ENCODE data around the gene SPAG9.

The SPAG9 gene

DNA sequence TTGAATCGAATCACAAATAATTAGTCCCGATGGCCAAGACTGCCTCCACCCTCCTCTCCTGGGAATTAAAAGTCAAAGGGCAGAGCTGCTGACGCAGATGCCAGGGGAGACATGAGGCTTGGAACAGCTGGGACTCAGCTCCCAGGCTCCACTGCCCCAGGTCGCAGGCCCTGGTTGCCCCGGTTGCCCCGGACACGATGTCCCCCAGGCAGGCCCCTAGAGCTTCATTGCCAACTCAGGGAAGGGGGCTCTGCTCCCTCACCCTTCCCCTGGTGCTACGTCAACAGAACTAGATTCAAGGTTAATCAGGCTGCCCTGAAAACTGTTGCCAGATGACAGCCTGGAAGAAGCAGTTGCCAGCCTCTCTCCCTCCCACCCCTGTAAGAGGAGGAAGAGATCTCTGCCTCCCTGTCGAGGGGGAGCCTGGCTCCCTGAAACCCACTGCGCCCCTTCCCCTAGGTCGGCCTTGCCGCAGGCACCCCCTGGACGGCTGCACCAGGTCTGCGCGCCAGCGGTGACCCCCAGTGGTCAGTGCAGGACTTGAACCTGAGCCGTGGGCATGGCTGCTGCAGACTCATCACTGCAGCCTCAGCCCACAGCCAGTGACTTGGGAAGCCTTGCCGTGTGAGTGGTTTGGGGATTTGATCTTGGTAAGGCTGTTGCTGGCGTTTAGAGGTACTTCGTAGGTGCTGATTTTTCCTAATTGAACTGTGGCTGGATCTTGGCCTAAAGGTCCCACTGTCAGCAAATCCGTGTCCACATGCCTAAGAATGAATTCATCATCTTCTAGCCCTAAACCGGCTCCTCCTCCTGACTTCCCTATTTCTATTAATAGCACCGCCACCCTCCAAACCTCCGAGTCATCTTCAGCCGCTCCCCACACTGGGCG, 170.4 kb downstream of the SPAG9 start:
- Histone ChIP-seq H3K36me3 (ENCODE audit: insufficient read depth, low read length) (no peaks in the 10 kb centered on the region), H3K9ac (ENCODE audit: insufficient read length) (no peak overlapping the region), H3K27ac (no peak overlapping the region), H3K9me3 (ENCODE audit: low read depth, low read length) (no peaks in the 10 kb centered on the region), H3K4me3 (no peak overlapping the region)
- DNase-seq (ENCODE audit: low read depth, low spot score) = no peak
- TF ChIP-seq FOXP2 (optimal IDR thresholded peaks at IDR 0.05; ENCODE audit: control extremely low read depth, extremely low read length, insufficient read depth) (no peak), POLR2AphosphoS5 (IDR thresholded peaks at IDR 0.05; ENCODE audit: borderline replicate concordance, low read depth, low read length) (no peak), EZH2 (IDR thresholded peaks at IDR 0.05) (no peak)

DNA sequence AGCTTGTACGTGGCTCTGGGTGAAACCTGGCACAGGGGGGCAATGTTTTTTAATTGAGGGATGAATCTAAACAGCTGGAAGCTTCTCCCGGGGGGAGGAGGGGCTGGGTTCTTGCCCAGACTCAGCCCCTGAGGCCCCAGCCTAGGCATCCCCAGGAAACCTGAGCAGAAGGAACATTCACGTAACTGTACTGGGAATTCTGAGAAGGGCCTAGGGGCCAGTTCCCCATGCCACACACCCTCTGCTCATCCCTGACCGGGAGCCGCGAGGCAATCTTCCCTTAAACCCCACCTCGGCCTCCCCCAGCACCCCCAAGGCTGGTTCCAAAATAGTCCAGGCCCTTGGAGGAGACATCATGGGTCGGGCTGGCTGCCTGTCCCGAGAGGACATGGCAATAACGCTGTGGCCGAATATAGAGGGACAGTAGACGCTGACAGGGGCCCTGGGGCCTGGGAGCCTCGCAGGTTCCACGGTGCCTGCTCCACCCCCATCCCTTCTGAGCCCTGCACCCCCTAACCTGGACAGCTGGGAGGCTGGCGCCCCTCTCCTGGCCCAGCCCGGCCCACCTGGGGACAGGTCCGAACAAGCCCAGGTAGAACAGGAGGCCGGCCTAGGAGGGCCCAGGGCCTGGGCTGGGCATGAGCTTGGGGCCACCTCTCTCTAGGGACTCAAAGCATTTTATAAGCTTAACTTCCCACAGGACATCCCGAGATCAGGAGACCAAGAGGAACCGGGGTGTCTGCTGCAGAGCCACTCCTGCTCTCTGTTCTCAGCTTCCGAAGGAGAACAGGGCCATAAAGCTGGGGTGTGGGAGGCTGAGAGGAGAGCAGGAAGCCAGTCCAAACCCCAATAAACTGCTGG, 171.3 kb downstream of the SPAG9 start:
- Histone ChIP-seq H3K36me3 (ENCODE audit: insufficient read depth, low read length) (no peaks in the 10 kb centered on the region), H3K9me3 (ENCODE audit: low read depth, low read length) (no peaks in the 10 kb centered on the region), H3K27ac (no peak overlapping the region), H3K9ac (ENCODE audit: insufficient read length) (no peak overlapping the region), H3K4me3 (no peak overlapping the region)
- TF ChIP-seq POLR2AphosphoS5 (IDR thresholded peaks at IDR 0.05; ENCODE audit: borderline replicate concordance, low read depth, low read length) = no peak
- TF ChIP-seq FOXP2 (optimal IDR thresholded peaks at IDR 0.05; ENCODE audit: control extremely low read depth, extremely low read length, insufficient read depth) = no peak
- TF ChIP-seq EZH2 (IDR thresholded peaks at IDR 0.05) = no peak
- no peak for DNase-seq (ENCODE audit: low read depth, low spot score)

DNA sequence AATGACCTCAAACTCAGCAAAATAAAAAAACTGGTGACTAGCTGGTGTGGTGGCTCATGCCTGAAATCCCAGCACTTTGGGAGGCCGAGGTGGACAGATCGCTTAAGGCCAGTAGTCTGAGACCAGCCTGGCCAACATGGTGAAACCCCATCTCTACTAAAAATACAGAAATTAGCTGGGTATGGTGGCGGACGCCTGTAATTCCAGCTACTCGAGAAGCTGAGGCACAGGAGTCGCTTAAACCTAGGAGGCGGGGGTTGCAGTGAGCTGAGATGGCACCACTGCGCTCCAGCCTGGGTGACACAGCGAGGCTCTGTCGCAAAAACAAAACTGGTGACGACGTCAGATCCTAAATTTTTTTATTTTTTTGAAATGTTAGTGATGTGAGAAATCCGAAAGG, 172.0 kb downstream of the SPAG9 start:
- no peak for DNase-seq (ENCODE audit: low read depth, low spot score)
- Histone ChIP-seq H3K36me3 (ENCODE audit: insufficient read depth, low read length) (no peaks in the 10 kb centered on the region), H3K9me3 (ENCODE audit: low read depth, low read length) (no peaks in the 10 kb centered on the region), H3K27ac (no peak overlapping the region), H3K4me3 (no peak overlapping the region), H3K9ac (ENCODE audit: insufficient read length) (no peak overlapping the region)
- TF ChIP-seq POLR2AphosphoS5 (IDR thresholded peaks at IDR 0.05; ENCODE audit: borderline replicate concordance, low read depth, low read length) (no peak), EZH2 (IDR thresholded peaks at IDR 0.05) (no peak), FOXP2 (optimal IDR thresholded peaks at IDR 0.05; ENCODE audit: control extremely low read depth, extremely low read length, insufficient read depth) (no peak)

DNA sequence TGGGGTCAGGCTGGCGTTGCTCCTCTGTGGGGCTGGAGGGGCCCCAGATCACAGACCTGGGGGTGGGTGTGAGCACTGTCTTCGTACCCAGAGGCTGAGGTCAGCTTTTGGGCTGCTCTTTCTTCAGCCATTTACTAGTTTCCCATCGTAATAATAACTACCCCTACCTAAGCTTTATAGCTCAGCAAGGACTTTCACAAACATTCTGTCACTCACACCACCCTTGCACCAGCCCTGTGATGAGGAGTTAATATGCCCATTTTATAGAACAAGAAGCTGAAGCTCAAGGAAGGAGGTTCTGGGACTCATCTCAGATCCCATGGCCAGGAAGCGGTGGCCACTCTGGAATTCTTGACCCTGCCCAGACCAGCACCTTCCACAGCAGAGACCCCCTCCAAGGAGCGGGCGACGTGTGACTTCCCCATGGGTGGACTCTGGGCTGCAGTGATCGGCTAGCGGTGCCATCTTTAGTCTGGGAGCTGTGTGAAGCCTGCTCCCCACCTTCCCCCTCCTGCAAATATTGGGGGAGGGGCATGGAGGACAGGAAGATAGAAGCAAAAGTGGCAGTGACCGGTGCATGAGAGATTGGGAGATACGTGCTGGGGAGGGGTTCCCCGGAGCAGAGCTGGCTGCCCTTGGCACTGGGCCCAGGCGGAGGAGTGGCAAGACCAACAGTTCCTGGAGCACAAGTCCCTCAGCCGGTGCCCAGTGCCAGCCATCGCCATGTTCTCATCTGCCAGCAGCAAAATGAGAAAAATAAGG, 172.7 kb downstream of the SPAG9 start:
- H3K9me3 ChIP-seq (ENCODE audit: low read depth, low read length) = no peaks in the 10 kb centered on the region
- no peak overlapping the region for H3K27ac ChIP-seq
- no peaks in the 10 kb centered on the region for H3K36me3 ChIP-seq (ENCODE audit: insufficient read depth, low read length)
- H3K4me3 ChIP-seq = no peak overlapping the region
- DNase-seq (ENCODE audit: low read depth, low spot score) = no peak
- TF ChIP-seq EZH2 (IDR thresholded peaks at IDR 0.05) = no peak
- no peak for TF ChIP-seq FOXP2 (optimal IDR thresholded peaks at IDR 0.05; ENCODE audit: control extremely low read depth, extremely low read length, insufficient read depth)
- TF ChIP-seq POLR2AphosphoS5 (IDR thresholded peaks at IDR 0.05; ENCODE audit: borderline replicate concordance, low read depth, low read length) = no peak
- no peak overlapping the region for H3K9ac ChIP-seq (ENCODE audit: insufficient read length)

DNA sequence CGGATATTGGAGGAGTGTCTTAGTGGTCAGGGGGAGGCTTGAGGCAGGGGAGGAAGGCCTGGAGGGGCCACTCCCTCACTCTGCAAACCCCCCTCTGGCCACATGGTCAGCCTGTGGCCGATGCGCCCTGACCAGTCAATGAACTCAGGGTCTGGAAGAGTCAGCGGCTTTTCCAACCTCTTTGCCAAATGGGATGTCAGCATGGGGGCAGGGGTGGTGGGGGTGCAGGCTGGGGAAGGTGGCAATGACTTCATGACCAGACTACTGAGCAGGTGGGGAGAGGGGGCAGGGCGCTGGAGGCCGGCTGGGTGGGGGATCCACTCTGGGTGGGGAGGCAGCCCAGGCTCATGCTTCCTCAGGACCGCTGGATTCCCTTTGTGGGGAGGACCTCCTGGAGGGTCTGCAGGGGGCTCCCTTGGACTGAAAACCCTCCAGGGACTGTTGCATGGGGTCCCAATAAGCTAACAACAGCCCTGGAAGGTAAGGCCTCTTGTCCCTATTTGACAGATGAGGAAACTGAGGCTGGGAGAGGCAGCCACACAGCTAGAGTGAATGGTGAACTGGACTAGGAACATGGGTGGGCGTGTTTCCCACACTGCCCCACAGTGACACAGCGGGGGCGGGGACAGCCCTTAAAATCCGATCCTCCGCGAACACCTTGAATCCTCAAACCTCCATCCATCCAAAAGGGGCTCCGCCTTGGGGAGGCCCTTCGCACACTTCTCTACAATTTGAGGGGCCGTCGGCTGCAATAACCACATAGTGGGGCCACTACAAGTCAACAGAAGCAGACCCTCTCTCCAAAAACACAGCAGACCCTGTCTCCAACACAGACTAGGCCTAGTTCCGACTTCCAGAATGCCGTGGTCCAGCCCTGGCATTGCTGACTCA, 173.5 kb downstream of the SPAG9 start:
- Histone ChIP-seq H3K9ac (ENCODE audit: insufficient read length) (no peak overlapping the region), H3K27ac (no peak overlapping the region), H3K4me3 (no peak overlapping the region), H3K36me3 (ENCODE audit: insufficient read depth, low read length) (no peaks in the 10 kb centered on the region), H3K9me3 (ENCODE audit: low read depth, low read length) (no peaks in the 10 kb centered on the region)
- no peak for TF ChIP-seq FOXP2 (optimal IDR thresholded peaks at IDR 0.05; ENCODE audit: control extremely low read depth, extremely low read length, insufficient read depth)
- no peak for TF ChIP-seq POLR2AphosphoS5 (IDR thresholded peaks at IDR 0.05; ENCODE audit: borderline replicate concordance, low read depth, low read length)
- TF ChIP-seq EZH2 (IDR thresholded peaks at IDR 0.05) = no peak
- no peak for DNase-seq (ENCODE audit: low read depth, low spot score)

DNA sequence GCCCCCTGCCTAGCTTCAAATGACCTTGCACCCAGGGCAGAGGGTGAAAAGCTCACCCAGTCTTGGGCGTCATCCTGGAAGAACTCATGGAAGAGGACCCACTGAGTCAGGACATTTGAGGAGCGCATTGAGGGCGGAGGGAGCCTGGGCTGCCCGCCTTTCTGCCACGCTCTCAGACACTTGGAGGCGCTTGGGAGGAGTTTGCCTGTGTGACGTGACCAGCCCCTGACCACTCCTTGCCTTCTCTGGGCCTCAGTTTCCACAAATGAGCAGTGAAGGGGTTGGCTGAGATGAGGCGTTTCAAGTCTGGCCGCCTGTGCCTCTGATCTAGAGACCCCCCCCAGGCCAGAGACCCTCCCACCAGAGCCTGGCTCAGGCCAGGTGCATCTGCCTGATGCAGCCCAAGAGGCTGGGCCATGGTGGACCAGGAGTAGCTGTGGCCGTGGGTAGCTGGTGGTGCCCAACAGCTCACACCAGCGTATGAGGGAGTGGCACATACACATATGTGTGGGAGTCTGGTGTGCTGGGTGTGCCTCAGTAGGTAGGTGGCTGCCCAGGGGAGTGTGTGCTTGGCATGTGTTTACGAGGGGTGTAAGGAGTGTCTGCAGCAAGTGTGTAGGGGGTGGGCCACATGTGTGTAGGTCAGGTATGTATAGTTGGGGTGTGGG, 174.3 kb downstream of the SPAG9 start:
- H3K36me3 ChIP-seq (ENCODE audit: insufficient read depth, low read length) = no peaks in the 10 kb centered on the region
- no peaks in the 10 kb centered on the region for H3K9me3 ChIP-seq (ENCODE audit: low read depth, low read length)
- H3K27ac ChIP-seq = no peak overlapping the region
- no peak for TF ChIP-seq POLR2AphosphoS5 (IDR thresholded peaks at IDR 0.05; ENCODE audit: borderline replicate concordance, low read depth, low read length)
- TF ChIP-seq FOXP2 (optimal IDR thresholded peaks at IDR 0.05; ENCODE audit: control extremely low read depth, extremely low read length, insufficient read depth) = no peak
- TF ChIP-seq EZH2 (IDR thresholded peaks at IDR 0.05) = no peak
- no peak overlapping the region for H3K4me3 ChIP-seq
- no peak for DNase-seq (ENCODE audit: low read depth, low spot score)
- H3K9ac ChIP-seq (ENCODE audit: insufficient read length) = no peak overlapping the region

DNA sequence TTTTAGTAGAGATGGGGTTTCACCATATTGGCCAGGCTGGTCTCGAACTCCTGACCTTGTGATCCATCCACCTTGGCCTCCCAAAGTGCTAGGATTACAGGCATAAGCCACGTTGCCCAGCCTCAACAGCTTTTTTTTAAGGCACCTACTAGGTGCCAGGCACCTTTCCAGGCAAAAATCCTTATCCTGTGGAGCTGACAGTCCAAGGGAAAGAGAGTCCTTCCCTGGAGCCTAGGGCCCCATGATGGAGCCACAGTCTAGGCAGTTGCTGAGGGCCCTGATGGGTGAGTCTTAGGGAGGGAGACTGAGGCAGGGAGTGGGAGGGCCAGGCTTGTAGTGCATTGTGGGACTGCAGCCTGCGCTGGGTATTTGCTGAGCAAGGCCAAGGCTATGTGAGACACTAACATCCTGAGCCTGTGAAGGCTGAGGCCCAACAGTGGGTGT, 174.9 kb downstream of the SPAG9 start:
- H3K36me3 ChIP-seq (ENCODE audit: insufficient read depth, low read length) = no peaks in the 10 kb centered on the region
- no peak overlapping the region for H3K27ac ChIP-seq
- H3K9ac ChIP-seq (ENCODE audit: insufficient read length) = no peak overlapping the region
- DNase-seq (ENCODE audit: low read depth, low spot score) = no peak
- H3K4me3 ChIP-seq = no peak overlapping the region
- no peak for TF ChIP-seq EZH2 (IDR thresholded peaks at IDR 0.05)
- no peak for TF ChIP-seq FOXP2 (optimal IDR thresholded peaks at IDR 0.05; ENCODE audit: control extremely low read depth, extremely low read length, insufficient read depth)
- TF ChIP-seq POLR2AphosphoS5 (IDR thresholded peaks at IDR 0.05; ENCODE audit: borderline replicate concordance, low read depth, low read length) = no peak
- no peaks in the 10 kb centered on the region for H3K9me3 ChIP-seq (ENCODE audit: low read depth, low read length)
